NCI-H1092 treated with DMSO at 0.1 percent for 48 hours (cell line): ENCODE data around the gene MKRN2OS.

ENCODE experiments used
- DNase-seq: peaks from one replicate; lab custom pipeline; 2025; lab: John Stamatoyannopoulos, UW

MKRN2OS gene, protein sequence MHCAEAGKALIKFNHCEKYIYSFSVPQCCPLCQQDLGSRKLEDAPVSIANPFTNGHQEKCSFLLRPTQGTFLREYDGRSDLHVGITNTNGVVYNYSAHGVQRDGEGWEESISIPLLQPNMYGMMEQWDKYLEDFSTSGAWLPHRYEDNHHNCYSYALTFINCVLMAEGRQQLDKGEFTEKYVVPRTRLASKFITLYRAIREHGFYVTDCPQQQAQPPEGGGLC

DNA sequence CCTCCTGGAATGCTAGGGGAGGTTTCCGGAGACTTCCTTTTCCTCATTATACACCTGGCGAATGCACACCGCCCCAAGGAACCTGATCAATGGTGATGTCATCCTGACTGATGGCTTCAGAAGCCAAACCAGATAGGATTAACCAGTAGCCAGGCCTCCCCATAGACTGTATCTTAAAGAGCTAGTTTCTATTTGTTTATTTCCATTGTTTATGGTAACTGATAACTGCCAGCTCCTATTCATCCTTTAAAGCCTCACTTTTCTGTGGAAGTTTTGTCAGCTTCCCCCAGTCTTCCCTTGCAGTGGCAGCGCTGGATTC is at the start of gene MKRN2OS:
TSS of gene MKRN2OS (minus strand) at position 27 of the 319 bp plus-strand sequence. CDS start 35 bp downstream, outside the sequence.
- DNase-seq = no peak

DNA sequence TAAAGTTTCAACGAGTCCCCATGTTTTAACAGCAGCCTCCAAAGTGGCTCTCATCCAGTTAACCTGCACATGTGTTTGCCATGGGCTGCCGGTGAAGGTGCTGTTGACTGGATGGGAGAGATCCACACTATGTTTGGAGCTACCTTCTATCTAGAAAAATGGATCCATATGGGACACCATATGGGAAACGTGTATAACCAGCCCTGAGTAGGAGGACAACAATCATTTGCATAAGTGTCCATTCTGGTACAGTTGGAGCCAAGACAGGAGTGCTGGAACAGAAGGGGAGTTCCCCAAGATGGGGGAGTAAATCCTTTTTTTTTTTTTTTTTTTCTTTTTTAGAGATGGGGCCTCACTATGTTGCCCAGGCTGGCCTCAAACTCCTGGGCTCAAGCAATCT is 48.2 kb upstream of the MKRN2OS start:
- no peak for DNase-seq

DNA sequence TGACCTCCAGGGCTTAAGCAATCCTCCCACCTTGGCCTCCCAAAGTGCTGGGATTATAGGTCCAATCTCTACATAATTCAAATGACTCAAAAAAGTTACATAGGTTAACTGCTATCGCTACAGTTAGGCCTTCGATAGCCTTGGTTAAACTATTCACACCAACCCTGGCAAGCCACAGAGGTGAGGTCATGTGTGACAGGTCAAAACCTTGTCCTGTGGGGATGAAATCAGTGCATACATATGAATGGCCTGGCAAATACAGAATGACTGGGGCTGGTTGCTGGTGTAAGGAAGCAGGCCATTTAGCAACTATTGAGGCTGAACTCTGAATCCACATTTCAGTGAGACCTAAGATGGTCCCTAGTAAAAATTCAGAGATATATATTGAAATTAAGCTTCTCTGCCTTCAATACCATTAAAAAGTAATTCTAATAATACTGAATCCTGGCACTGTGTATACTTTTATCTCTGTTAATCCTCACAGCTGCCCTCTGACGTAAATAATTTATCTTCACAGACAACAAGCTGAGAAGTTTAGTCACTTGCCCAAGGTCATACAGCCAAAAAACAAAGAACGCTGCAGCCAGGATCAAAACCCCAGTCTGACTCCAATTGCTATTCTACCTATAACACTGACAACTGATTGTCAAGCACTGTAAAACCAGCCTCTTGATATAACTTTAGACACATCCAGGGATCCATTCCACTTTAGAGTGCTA is 46.9 kb upstream of the MKRN2OS start:
- no peak for DNase-seq

DNA sequence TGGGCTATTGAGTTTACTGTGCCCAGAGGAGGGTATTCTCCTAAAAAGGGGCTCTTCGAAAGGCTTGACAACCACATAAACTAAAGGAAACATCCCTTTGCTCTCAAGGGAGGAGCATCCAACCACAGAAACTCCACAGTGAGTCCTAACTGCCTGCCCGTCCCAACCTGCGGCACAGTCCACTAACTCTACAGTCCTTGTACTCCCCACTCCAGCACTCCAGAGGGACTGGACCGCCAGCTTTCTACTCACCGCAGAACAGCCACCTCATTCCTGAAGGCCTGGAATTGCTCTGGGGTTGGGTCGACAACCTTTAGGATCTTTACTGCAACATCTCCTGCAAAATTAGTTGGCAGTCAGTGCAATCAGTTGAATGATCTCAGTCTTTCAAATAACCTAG is 46.2 kb upstream of the MKRN2OS start:
- DNase-seq = no peak

DNA sequence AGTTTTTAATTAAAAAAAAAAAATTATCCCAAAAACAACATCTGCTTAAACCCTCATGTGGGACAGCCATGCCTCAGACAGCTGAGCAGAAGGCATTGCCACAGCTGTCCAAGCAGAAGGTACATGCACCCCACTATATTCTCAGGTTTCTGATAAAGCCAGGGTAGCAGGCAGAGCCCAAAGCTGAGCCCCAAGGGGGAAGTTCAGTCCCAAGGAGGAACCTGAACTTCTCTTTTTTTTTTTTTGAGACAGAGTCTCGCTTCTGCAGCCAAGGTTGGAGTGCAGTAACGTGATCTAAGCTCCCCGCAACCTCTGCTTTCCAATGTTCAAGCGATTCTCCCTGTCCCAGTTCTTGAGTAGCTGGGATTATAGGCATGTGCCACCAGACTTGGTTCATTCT is 44.8 kb upstream of the MKRN2OS start:
- no peak for DNase-seq

DNA sequence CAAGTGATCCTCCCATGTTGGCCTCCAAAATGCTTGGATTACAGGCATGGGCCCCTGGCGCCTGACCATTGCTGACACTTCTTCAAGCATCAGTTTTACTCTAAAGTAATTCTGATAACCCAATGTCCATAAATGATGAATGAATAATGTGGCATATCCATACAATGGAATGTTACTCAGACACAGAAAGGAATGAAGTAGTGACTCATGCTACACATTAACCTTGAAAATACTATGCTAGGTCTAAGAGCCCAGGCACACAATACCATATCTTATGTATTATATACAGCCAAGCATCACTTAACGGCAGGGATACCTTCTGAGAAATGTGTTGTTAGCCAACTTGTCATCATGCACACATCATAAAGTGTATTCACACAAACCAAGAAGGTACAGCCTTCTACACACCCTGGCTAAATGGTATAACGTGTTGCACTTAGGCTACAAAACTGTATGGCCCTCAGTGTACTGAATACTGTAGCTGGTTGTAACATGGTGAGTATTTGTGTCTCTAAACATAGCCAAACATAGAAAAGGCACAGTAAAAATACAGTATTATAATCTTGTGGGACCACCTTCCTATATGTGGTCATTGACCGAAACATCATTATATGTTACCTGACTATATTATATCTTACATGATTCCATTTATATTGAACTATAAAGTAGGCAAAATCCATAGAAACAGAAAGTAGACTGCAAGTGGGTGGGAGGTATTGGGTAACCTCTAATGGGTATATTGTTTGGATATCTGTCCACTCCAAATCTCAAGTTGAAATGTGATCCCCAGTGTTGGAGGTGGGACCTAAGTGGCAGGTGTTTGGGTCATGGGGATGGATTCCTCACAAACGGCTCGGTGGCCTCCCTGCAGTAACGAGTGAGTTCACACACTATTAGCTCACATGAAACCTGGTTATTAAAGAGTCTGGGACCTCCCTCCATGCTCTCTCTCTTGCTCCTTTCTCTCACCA is 43.0 kb upstream of the MKRN2OS start:
- peak; percentile 82 for DNase-seq

DNA sequence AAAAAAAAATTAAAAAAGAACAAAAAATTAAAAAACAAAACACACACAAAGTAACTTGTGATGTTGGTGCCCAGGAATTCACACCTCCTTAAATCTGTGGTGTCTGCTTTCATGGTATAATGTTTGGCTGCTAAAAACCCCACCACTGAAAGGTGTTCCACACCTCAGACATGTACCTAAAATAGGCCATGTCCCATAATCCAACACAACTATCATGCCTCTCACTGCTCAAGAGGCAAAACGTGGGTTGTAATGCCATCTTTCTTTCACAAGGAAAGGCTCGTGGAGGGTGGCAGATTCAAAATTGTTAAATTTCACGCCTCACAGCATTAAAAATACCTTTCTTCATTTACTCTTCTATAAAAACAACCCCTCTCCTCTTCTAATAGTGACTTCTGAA is 41.1 kb upstream of the MKRN2OS start:
- DNase-seq = no peak

DNA sequence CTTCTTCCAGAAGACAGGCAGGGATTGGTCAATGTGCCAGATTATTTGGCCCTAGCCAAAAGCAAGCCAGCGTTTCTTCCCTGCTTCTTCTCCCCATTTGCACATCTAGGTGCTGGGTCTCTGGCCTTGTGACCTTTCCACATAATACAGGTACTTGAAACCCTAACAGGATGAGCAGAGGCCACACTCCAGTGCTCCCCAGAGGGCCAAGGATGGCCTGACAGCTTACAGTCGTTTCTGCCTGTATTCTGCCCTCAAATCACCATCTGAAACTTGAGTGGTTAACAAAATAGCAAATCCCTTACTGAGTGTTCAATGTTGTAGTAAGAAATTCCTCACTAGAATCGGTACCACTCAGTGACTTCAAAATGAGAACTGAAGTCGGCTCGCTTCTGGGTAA is 40.7 kb upstream of the MKRN2OS start:
- DNase-seq = no peak

DNA sequence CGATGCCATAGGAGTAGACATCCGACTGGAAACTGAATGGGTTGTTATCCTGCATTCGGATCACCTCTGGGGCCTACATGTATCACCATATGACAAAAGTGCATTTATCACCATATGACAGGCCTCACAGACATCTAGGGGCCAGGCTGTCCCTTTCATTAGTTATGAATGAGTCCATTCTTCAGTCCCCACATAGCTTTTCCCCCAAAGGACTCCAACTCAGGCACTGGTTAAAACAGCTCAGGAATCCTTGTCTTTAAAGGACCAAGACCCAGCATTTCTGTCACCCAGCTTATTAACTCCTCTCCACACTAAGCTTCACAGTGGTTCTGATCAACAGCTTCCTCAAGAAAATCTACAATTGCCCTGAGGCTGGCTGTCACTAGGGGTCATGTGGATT is 39.9 kb upstream of the MKRN2OS start:
- no peak for DNase-seq

DNA sequence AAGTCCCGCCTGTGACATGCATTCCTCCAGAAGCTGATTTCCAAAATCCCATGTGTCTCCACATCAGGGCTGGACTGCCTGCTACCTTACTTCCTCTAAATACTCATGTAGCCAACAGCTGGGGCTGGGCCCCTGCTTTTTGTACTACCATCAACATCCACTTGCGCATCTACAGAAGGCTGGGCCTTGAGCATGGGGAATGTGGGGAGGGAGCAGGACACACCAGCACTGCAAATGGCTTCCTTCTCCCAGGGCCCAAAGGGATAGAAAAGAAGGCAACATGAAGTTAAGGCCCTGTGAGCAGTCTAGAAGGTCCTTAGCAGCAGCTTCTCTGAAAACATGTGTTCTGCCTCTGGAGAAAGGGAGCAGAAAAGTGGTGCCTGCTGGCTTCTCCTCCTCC is 38.8 kb upstream of the MKRN2OS start:
- DNase-seq = no peak

DNA sequence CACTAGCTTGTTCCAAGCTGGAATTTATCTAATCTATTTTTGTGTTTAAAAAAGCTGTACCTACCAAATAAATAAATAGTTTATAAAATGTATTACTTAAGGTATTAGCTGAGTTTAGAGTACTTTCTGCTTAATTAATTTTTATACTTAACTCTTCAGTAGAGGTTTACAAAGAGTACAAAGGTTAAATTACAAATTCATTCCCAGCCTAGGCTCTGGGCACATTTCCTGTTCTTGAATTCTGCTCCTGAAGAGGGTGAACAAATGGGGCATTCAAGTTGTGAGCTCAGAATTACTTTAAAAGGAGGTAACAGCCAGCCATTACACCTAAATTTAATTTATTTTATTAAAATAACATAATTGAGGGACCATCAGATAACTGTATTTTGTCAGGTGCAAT is 38.0 kb upstream of the MKRN2OS start:
- DNase-seq = no peak

DNA sequence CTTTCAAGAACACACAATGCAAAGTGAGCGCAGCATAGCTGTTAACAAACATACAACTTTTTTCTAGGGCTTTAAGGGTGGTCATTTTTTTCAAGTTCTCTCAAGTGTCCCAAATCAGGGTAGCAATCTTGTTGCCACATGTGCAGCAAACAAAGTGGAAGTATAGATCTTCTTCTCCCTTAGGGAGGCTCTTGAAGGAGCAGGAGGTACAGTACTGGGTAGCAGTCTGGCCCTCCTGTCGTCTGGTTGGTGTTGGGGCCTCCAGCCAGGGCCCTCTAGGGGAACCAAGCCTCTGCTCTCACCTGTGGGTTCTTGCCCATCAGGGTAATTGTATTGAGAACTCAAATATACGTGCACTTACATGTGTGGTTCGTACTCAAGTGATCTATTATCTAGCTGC is 37.4 kb upstream of the MKRN2OS start:
- no peak for DNase-seq

DNA sequence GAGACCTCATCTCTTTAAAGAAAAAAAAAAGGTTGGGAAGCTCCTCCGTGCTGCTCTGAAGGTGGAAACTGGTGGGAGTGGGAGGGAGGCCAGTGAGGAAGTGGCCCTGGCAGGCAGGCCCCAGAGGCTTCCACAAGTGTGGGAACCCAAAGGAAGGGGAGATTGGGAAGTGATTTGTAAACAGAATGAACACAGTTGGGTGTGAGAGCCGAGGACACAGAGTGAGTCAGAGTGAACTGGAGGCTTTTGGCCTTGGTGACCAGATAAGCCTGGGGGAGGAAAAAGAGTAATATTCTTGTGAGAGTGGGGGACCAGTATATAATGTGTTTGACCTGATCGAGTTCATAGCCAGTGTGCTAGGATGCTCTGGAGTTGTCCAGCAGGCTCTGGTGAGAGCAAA is 34.6 kb upstream of the MKRN2OS start:
- DNase-seq = no peak

DNA sequence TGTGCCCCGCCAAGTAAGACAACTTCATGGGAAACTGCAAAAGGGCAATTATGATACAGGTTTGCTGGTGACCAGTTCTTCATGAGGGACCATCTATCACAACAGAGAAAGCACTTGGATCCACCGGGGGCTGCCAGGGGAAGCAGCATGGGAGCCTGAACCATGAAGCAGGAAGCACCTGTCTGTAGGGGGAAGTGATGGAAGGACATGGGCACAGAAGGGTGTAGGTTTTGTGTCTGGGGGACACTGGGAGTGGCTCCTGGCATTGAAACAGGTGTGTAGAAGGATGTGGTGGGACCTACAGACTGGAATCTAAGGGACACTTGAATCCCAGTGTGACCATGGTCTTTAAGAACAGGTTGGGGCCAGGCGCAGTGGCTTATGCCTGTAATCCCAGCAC is 34.2 kb upstream of the MKRN2OS start:
- DNase-seq = no peak

DNA sequence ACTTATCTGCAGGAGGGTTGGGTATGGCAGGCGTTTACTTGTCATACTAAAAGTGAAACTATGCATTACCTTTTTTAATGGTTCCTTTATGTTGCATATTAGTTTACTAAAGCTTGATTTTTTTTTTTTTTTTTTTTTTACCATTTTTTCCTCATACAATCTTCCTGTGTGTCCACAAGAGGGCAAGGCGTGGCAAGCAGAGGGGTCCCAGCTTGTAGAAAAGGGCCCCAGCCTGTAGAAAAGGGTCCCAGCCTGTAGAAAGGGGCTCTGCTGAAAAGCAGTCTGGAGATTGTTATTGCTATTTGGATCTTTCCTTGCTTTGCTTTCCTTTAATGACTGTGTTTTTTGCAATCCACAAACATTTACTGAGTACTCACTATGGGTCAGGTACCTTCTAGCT is 33.4 kb upstream of the MKRN2OS start:
- no peak for DNase-seq

DNA sequence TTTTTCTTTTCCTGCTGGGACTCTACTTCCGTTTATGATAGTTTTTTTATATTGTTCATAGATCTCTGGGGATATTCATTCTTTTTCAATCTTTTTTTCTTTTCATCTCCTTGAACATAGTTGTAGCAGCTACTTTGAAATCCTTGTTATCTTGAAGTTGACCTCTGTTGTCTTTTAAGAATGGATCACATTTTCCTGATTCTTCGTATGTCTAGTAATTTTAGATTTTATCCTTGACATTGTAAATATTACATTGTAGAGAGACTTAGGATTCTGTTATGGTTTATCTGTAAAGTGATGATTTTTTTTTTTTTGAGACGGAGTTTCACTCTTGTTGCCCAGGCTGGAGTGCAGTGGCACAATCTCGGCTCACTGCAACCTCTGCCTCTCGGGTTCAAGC is 32.1 kb upstream of the MKRN2OS start:
- DNase-seq = no peak

DNA sequence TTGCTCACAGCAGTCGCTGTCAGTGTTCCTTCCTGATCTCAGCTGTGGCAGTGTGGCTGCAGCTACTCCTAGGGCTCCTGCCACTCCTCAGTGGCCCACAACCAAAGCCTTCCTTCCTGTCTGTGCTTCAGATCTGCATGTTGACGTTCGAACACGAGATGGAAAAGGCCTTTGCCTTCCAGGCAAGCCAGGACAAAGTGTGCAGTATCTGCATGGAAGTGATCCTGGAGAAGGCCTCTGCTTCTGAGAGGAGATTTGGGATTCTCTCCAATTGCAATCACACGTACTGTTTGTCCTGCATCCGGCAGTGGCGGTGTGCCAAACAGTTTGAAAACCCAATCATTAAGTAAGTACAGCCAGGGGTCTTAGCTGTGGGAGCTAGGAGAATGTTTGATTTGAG is 29.4 kb upstream of the MKRN2OS start:
- DNase-seq = no peak

DNA sequence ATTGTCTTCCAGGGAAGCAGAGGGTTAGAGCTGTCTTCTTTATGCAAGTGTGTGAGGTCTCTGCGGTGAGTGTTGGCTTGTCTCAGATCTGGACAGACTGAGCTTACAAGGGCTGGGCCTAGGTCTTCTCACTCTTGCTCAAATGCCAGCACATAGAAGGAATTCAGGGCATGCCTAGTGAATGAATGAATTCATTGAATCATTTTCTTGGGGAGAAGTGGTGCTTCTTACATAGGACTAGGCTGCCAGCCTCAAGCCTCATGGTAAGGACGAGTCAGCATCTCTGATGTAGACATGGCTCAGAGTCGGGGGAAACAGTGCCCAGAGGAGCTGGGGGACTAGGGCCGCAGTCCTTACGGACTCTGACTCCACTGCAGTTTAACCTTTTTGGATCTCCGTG is 28.8 kb upstream of the MKRN2OS start:
- DNase-seq = no peak

DNA sequence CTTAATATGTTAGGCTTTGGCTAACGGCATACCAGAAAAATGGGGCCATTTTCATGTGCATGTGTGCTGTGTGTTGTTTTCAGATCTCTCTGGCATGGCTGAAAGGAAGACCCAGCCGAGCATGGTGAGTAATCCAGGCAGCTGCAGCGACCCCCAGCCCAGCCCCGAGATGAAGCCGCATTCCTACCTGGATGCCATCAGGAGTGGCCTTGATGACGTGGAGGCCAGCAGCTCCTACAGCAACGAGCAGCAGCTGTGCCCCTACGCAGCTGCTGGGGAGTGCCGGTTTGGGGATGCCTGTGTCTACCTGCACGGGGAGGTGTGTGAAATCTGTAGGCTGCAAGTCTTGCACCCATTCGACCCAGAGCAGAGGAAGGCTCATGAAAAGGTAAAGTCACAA is 26.7 kb upstream of the MKRN2OS start:
- DNase-seq = no peak

DNA sequence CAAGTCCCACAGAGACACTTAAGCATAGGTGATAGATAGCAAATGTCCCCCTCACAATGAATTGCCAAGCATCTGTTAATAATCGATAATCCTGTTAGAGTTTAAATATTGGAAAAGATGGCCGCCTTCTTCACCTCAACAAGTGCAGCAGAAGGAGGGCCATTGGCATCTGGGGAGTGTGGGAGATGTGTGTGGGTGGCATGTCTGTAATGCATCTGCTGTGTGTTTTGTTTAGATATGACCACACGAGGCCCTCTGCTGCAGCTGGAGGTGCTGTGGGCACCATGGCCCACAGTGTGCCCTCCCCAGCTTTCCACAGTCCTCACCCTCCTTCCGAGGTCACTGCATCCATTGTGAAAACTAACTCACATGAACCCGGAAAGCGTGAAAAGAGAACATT is 24.5 kb upstream of the MKRN2OS start:
- no peak for DNase-seq

DNA sequence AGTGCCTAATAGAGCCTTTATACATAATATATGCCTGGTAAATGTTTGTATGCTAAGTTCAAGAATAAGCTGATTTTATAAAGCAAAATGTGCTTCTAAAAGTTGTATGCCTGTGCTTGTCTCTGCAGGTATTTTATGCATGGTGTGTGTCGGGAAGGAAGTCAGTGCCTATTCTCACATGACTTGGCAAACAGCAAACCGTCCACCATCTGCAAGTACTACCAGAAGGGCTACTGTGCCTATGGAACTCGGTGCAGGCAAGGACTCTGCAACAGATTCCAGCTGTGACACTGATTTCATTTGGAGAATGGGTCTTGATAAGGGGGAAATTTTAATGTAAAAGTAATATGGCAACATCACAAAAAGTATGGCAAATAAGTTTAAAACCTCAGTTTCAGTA is 23.4 kb upstream of the MKRN2OS start:
- DNase-seq = no peak

DNA sequence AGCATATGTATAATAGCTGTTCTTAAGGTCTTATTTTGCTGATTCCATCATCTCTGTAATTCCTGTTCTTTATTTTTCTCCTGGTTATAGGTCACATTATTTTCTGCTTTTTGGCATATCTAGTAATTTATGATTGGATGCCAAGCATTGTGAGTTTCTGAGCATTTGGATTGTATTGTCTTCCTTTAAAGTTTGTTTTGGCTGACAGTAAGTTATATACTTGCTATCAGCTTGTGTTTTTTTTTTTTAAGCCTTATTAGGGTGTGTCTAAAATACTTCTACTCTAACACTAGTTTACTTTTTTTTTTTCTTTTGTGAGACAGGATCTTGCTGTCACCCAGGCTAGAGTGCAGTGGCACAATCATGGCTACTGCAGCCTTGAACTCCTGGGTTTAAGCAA is 21.7 kb upstream of the MKRN2OS start:
- DNase-seq = no peak

DNA sequence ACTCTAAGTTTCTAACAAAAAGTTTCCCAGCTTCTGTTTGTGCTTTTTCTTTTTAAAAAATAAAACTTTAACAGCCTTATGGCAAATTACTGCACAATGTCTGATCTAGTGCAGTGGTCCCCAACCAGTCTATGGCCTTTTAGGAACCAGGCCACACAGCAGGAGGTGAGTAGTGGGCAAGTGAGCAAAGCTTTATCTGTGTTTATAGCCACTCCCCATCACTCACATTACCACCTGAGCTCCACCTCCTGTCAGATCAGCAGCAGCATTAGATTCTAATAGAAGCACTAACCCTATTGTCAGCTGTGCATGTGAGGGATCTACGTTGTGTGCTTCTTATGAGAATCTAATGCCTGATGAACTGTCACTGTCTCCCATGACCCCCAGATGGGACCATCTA is 17.2 kb upstream of the MKRN2OS start:
- DNase-seq = no peak
